Astrocyte of the hippocampus (primary cell): ENCODE results near the gene ATXN1.

Source experiments
- DNase-seq: peaks from one replicate; pipeline ENCODE4 v3.0.0; 2011; ENCODE audit warnings: low read depth, low spot score

Gene ATXN1

DNA sequence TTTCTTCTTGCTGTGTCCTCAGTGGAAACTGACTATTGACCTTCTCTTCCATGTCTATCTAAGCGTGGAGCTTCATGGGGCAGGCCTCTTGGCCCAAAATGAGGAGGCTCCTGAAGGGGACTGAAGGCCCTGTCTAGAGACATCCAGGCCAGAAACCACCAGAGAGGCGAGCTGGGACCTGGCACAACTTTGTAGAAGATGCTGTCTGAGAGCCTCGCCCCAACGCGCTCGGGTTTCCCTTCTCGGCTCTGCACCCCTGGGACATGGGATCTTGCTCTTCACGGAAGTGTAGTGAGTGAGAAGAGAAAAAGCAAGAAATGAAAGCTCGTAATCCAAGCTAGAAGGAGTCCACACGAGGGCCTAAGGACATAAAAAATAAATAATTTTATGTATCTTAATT is 426.1 kb downstream of the ATXN1 start:
- DNase-seq = no peak

DNA sequence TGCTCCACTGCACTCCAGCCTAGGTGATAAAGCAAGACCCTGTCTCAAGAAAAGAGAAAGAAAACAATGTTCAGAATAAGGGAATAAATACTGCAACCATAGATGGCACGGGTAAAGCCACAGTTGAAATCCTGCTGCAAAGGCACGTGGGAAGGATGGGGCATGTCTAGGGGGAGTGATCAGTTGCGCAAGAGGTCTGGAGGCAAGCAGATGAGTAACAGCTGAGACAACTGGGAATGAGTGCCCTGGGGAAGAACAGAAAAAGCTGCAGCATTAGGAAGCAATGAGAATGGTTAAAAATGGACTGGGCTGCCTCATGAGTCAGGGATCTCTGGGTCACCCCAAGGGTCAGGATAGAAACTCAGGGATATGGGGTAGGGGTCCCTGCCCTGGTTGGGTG is 426.6 kb downstream of the ATXN1 start:
- DNase-seq = peak; percentile 32

DNA sequence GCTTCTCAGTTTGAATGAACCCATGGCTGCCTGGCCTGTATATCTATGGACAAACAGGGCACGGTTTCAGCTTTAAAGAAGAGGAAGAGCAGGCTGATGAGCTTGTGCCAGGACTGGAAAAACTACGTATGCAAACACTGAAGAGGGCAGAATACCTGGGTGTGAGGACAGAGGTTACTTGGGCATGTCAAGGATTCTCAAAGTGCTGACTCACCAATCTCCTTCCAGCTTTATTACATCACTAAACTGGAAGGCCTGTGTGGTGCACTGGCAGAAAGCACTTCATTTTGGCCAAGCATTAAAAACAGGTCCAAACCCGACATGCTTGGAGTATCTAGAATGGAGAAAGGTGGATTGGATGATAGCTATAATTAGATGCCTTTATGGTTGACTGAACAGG is 427.7 kb downstream of the ATXN1 start:
- peak; percentile 71 for DNase-seq

DNA sequence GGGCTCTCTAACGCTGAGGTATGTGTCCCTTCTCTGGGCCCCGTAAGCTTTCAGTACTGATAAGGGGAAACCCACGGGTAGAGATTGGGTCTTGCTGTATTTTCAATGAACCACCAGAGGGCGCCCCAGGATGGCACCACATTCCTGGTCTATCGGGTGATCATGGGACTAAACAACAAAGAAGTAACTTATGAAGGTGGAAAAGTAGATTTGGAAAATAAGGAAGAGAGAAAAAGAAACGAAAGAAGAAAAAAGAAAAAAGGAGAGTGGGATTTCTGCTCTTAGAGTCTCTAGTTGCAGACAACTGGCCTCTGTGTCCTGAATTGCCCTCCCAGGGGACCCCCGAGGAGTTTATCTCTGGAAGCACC is 429.1 kb downstream of the ATXN1 start:
- peak; percentile 90 for DNase-seq

DNA sequence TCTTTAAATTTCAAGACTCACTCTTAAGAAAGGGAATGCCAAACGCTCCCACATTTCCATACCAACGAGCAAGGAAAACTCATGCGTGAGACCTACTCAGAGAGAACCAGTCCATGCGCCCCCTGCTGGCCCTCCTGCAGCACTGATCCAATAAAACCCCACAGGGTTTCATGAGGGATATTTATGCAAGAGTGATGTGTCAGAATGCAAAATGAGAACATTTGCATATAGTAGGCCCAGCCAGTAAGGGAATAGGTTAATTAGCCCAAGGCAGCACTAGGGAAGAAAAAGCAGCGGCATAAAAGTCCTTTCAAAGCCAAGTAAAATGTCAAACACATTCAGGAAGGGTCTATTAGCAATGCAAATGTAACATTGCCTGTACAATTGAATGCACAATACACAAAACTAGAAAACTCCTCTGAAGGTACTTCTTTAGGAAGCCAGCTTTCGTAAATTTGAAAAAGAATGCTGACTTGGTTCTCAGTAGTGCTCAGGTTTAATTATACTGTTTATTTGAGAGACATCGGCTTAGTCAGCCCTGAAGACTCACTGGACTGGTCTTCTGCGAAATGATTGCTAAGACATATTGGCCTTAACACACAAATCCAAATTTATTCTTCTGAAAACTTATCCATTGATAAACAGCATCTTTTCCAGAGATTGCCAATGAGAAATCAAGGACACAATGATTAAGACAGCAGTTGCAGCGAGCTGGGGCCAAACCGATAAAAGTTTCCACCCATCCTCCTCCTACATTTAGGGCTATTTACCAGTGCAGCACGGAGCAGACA is 429.7 kb downstream of the ATXN1 start:
- peak; percentile 92 for DNase-seq

DNA sequence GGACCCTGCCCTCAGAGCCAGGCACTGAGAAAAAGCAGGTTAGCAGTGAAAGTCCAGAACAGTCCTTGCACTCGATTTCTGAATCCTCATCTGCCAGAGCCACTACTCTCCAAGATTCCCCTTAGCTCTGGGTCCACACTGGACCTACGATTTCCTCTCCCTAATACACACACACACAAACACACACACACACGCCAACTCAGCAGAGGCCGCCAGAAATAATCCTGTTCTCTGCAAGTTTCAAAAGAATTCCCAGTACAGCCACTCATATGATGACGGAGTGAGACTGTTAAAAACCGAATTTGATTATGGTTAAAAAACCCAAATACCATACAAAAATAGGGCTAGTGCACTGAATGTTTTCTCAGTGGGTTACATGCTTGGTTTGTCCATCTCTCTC is 432.0 kb downstream of the ATXN1 start:
- DNase-seq = no peak

DNA sequence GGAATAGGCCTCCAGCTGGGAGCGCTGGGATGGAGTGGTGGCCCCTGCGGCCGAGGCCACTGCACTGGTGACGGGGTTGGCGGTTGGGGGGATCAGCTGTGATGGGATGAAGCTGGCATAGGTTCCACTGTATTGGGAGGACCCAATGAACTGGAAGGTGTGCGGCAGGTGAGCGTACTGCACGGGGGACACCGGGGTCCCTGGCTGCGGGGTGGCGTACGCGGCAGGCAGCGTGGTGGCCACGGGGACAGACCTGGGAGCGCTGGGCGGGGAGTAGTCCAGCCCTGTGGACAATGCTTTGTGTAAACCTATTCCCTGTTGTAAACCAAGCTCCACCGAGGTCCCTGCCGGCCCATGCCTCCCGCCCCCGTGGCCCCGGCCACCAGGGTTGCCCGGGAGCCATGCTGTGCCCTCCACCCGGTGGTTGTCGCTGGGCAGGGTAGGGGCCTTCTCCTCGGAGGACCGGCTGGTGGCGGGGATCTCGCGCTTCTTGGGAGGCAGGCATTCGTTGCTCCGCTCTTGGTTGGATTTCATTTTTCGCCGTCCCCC is 433.4 kb downstream of the ATXN1 start:
- no peak for DNase-seq

DNA sequence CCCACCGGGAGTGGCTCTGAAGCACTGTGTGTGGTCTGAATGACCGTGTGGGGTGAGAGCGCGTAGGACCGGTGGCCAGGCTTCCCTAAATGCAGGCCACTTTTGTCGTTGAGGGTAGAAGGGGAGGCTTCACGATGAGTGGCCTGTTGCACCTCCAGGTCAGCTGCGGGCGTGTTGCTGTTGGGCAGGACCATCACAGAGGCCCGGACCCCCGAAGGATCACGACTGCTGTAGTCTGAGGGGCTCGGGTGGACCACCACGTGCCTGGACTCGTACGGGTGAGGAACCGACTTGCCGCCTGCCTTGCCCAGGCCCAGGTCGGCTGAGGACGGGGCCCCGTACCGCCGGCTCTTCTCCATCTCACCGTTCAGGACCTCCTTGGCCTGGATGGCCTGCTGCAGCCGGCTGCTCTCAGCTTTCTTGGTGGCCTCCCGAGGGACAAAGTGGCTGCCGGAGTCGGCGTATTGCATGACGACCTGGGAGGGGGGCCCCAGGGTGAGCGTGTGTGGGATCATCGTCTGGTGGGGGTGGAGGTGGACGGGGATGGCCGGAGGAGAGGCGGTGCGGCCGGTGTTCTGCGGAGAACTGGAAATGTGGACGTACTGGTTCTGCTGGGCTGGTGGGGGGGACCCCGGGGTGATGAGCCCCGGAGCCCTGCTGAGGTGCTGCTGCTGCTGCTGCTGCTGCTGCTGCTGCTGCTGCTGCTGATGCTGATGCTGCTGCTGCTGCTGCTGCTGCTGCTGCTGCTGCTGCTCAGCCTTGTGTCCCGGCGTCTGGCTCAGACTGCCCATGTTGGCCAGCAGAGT is 434.1 kb downstream of the ATXN1 start:
- no peak for DNase-seq

DNA sequence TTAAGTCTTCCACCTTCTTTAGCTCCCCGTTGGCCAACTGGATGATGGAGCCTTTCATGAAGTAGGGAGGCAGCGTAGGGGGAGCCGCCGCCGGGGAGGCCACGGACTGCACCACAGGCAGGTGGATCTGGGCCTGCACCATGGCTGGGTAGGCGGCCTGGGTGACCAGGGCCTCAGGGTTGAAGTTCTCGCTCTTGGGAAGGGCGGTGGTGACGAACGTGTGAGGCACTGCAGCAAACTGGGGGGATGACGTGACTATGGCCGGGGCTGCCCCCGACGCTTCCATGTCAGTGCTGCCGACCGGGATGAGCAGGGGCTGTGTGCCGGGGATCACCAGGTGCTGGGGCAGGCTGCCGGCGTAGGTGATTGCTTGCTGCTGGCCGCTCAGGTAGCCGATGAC is 434.7 kb downstream of the ATXN1 start:
- no peak for DNase-seq

DNA sequence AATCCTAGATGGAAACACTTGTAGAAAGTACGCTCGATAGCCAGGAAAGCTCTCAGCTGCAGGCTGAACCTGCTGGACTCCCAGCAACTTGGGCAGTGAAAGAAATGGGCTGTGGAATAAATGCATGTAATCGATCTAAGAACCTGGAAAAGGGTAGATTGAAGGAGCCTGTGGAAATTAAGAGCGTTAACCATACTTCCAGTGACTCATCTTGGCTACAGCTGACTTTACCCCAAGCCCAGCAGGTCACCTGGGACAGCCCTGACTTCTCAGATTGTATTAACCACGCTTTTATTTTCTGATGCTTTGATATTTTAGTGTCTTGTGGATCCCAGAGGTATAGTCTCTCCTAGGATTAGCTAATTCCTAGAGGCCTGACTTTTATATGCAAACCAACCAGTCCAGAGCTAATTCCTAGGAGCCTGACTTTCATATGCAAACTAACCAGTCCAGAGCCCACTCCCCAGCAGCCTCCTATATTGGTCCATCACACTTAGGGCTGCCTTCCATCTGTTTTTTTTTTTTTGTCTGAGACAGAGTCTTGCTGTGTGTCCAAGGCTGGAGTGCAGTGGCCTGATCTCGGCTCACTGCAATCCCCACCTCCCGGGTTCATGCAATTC is 436.5 kb downstream of the ATXN1 start:
- peak; percentile 50 for DNase-seq

DNA sequence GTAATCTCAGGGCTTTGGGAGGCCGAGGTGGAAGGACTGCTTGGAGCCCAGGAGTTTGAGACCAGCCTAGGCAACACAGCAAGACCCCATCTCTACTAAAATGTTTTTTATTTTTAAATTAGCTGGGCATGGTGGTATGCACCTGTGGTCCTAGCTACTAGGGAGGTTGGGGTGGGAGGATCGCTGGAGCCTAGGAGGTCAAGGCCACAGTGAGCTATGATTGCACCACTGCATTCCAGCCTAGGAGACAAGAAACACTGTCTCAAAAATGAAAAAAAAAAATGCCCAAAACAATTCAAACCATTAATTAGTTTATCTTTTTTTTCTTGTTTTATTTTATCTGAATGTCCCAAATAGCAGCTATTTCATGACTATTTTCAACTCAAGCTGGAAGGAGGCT is 437.1 kb downstream of the ATXN1 start:
- DNase-seq = no peak

DNA sequence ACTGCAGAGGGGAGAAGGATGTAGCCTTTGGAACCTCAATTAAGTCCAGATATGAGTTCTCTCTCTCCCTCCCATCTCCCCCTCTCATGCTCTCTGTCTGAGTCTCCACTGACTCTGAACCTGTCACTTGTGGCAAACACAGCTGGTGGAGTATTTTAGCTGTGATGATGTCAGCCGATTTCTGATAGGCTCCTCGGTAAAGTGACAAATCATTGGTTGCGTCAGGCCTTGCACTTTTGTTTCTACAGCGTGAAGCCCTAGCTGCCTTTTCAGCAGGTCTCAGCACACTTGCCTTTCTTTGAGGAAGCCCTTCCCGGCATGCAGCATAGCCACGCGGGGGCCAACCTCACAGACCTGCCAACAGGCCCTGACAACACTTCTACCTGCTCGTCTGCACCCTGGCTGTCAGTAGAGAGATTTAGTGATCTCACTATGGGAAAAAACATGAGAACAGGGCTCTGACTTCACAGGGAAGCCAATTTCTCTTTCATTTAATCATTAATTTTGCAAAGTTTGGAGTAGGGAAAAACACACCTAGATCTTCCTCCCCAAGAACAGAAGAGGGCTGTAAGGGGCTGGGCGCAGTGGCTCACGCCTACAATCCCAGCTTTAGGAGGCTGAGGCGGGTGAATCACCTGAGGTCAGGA is 438.5 kb downstream of the ATXN1 start:
- peak; percentile 89 for DNase-seq

DNA sequence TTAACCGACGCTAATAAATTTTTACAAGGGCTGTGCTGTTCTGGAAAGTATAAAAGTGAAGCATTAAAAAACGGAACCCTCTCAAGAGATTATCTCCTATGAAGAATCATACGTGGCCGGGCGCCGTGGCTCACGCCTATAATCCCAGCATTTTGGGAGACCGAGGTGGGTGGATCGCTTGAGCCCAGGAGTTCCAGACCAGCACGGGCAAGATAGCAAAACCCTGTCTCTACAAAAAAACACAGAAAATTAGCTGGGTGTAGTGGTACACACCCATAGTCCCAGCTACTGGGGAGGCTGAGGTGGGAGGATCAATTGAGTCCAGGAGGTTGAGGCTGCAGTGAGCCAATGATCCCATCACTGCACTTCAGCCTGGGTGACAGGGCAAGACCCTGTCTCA is 439.4 kb downstream of the ATXN1 start:
- no peak for DNase-seq

DNA sequence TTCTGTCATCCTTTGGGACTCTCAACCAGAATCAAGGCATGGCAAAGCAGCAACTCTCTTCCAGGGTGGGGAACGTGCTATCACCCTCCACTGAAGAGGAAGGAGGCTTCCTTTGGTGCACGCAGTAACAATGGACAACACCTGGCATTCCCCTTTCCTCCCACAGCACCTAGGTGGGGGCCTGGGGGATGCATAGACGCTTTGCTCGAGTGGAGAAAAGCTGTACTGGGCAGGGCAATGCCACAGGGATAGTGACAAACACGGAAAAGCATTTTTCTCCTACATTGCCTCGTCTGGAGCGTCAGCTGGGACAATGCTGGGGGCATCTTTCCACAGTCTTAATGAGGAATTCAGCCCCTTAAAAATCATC is 439.9 kb downstream of the ATXN1 start:
- no peak for DNase-seq

DNA sequence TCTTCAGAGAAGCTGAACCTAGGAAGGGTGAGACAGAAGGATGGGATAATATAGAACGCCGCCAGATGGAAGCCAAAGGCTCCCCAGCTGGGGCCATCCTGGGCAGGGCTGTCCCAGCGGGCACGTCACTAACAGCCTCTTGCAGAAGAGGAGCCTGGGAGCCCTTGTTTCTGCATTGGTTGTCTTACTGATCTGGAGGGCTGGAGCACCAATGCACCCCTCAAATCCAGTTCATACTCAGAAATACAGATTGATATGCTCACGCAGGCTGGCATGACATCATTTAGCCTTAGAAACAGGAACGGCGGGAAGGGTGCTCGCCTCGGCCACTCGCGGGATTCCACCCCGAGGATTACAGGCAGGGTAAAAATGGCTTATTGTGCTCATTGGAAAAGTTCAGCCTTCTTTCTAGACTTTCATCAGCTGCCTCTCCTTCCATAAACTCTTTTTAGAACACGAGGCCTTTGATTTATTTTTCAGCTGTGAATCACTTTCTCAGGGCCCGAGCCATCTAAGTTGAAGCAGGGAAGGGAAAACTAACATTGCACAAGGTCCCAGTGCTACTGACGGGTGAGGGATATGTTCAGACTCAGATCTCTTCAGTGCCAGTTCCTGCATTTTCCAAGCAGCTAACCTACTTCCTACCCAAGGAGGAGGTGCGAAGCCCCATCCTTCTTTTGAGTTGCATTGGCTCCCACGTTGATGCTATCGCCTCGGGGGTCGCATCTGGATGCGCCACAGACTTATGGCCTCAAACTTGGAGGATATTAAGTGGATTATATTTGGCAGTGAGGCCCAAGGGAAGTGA is 440.5 kb downstream of the ATXN1 start:
- no peak for DNase-seq

DNA sequence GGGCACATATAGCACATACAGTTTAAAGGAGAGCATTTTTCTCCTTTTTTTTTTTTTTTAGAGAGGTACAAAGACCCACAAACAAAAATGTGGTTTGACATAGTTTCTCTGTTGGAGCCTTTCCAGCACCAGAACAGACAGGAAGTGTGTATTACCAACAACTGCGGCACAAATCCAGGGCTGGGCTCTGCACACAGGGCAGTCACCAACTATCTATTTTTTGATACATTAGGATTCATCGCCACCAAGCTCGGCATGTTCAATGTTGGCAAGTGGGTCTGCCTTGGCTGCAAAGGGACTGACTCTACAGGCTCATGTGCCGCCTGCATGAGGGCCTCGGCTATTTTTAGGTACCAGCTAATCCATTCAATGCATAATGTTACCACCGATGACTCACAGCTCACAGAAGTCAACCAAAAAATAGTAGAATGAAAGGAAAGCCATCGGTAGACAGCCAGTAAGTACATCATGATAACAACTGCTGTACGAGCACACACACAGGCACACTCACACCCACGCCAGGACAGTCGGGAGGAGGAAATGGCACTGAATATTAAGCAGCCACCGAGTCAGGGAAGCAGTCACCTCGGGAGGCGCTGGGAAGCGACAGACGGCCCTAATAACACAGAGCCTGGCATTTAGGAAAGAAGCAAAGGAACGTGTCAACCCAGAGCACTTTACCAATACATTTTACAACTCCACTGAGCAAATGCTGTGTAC is 441.3 kb downstream of the ATXN1 start:
- peak; percentile 96 for DNase-seq

DNA sequence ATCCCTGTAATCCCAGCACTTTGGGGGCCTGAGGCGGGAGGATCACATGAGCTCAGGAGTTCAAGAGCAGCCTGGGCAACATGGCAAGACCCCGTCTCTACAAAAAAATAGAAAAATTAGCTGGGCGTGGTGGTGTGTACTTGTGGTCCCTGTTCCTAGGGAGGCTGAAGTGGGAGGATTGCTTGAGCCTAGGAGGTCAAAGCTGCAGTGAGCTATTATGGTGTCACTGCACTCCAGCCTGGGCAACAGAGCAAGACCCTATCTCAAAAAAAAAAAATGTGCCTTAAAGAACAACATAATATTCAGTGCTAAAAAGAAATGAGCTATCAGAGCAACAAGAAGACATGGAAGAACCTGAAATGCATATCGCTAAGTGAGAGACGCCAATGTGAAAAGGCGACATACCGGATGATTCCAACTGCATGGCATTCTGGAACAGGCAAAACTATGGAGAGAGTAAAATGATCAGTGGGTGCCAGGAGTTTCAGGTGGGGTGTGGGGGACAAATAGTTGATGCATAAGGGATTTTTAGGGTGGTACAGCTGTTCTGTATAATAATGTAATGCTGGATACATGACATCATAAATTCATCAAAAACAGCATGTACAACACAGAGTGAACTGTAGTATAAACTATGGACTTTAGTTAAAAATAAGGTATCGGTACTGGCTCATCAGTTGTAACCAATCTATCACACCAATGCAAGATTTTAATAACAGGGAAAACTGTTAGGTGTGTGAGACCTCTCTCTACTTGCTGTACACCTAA is 442.1 kb downstream of the ATXN1 start:
- DNase-seq = no peak

DNA sequence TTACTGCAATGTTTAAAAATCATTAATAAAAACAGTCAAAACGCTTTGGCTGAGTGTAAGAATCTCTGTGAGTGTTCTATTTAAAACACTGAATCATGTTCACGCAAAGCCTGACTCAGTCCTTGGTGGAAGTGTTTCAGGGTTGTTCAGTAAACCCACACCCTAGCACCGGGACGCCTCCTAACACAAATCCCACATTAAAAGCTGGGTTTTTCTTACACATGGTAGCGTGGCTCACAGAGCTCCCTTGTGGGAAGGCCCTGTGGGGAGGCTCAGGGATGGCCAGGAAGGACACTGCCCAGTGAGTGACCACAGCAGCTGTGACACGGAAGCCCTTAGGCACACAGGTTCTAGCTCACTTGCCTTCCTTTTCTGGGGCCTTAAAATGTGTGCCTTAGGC is 442.7 kb downstream of the ATXN1 start:
- DNase-seq = peak; percentile 76

DNA sequence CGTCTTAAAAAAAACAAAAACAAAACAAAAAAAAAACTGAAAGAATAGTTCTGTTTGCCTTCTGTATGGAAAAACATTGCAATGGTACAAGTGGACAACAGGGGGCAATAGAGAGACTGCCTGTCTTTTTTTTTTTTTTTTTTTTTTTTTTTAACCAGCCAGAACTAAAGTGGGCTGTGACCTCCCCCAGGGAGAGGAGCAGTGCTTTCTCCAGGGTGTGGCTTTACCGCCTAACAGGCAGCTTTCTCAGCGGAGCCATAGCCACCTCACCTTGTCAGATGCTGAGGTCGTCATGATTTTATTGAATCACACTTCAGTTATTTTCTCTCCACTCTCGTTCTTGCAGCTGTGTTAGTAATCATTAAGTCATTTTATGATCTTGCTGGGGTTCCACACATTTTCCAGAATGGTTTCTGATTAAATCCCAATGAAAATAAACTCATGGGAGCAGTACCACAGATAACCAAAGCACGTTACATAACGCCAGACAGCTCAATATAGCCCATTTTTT is 444.5 kb downstream of the ATXN1 start:
- DNase-seq = peak; percentile 42
